ENCODE measurements around the gene USF1. TPM values are rescaled to one million over a fixed set of nuclear protein-coding genes. Genes with fewer than 3 reads are reported as not detected.
"Not testable (repeated sequence)": the region's sequence is repeated elsewhere in the genome, so short reads cannot be mapped to it uniquely, and the experiment has no call there.

The USF1 gene
- polyA plus RNA-seq, 10 donors: 30.7 to 42.9 (median 34.0) TPM

GRCh38 chr1:161052899-161053298, 7.1 kb upstream of the USF1 start:
- no peak for DNase-seq

GRCh38 chr1:161051219-161051618, 5.4 kb upstream of the USF1 start:
- no peak for DNase-seq

GRCh38 chr1:161048949-161049722, 3.4 kb upstream of the USF1 start:
- DNase-seq: no peak

GRCh38 chr1:161047436-161048420, 2.0 kb upstream of the USF1 start:
- DNase-seq: no peak

GRCh38 chr1:161046605-161047228, 940 bp upstream of the USF1 start:
- no peak for DNase-seq

GRCh38 chr1:161044908-161045735, 655 bp downstream of the USF1 start:
- DNase-seq: peak; percentile 51 to 85 (median 70)

GRCh38 chr1:161044535-161044907, 1.3 kb downstream of the USF1 start:
- no peak for DNase-seq

- DNase-seq: no peak
Observed at GRCh38 chr1:161039546-161039945, 6.2 kb downstream of the USF1 start.

GRCh38 chr1:161039154-161039545, 6.6 kb downstream of the USF1 start:
- DNase-seq: no peak

- peak; percentile 43 to 84 (median 54) for DNase-seq
Observed at GRCh38 chr1:161038523-161039153, 7.1 kb downstream of the USF1 start, which contains the start of gene TSTD1. TSTD1 (minus strand) TSS chr1:161038964; CDS start chr1:161038889, 75 bp downstream.

GRCh38 chr1:161037661-161038522, 7.9 kb downstream of the USF1 start:
- DNase-seq: no peak

GRCh38 chr1:161033751-161034150, 12.0 kb downstream of the USF1 start:
- DNase-seq: no peak

- no peak for DNase-seq
Observed at GRCh38 chr1:161032409-161032808, 13.4 kb downstream of the USF1 start.

- no peak for DNase-seq
Observed at GRCh38 chr1:161031874-161032273, 13.9 kb downstream of the USF1 start.

GRCh38 chr1:161029466-161029865, 16.3 kb downstream of the USF1 start:
- DNase-seq: not testable (repeated sequence)

- not testable (repeated sequence) for DNase-seq
Observed at GRCh38 chr1:161026954-161027353, 18.8 kb downstream of the USF1 start.

- not testable (repeated sequence) for DNase-seq
Observed at GRCh38 chr1:161022432-161022831, 23.3 kb downstream of the USF1 start.

- DNase-seq: no peak
Observed at GRCh38 chr1:161021970-161022353, 23.8 kb downstream of the USF1 start.

GRCh38 chr1:161021165-161021969, 24.4 kb downstream of the USF1 start:
- peak in 1 of 3 donors; percentile 74 for DNase-seq

Data from muscle of back (tissue), 11 donors.